ENCODE measurements around the gene UBE3B.

The UBE3B gene

DNA sequence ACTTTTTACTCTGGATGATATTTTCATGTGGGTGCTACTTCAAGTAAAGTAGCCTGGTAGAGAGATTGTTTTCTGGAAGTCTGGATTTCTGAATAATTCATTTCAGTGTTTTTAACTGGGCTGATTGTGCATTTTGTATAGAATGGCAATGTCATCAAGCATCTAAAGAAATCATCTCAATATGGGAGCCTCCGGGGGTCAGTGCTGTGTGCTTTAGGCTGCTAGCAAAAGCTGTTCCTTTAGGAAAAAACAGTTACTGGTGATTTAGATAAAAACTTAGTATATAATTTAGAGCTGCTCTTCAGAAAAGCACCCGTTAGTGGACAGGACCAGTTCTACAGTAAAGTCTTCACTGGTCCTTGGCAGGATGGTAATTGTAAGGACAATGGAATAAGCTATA, 5.1 kb downstream of the UBE3B start:
- H3K4me3 ChIP-seq (ENCODE audit: low read length) = no peak overlapping the region
- TF ChIP-seq, protein P1, sequence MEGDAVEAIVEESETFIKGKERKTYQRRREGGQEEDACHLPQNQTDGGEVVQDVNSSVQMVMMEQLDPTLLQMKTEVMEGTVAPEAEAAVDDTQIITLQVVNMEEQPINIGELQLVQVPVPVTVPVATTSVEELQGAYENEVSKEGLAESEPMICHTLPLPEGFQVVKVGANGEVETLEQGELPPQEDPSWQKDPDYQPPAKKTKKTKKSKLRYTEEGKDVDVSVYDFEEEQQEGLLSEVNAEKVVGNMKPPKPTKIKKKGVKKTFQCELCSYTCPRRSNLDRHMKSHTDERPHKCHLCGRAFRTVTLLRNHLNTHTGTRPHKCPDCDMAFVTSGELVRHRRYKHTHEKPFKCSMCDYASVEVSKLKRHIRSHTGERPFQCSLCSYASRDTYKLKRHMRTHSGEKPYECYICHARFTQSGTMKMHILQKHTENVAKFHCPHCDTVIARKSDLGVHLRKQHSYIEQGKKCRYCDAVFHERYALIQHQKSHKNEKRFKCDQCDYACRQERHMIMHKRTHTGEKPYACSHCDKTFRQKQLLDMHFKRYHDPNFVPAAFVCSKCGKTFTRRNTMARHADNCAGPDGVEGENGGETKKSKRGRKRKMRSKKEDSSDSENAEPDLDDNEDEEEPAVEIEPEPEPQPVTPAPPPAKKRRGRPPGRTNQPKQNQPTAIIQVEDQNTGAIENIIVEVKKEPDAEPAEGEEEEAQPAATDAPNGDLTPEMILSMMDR (conservative IDR thresholded peaks at IDR 0.05; ENCODE audit: low read length) = no peak
- DNase-seq (ENCODE audit: low read depth) = no peak

DNA sequence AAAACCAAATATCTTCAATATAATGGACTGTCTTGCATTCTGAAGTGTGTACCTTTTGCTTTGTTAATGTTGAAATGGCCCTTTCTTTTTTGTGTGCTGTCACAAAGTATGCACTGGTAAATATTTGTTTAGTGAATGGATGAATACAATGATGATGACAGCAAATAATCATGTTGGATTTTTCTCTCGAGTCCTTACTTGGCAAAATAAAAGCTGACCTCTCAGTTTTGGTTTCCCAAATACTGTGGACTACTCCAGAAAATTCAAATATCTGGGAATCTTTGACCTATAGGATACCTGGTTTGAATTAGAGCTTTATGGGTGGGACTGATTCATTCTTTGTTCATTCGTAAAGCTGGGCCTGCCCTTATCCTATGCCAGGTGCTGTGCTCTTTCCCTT, 5.5 kb downstream of the UBE3B start:
- DNase-seq (ENCODE audit: low read depth) = no peak
- no peak overlapping the region for H3K4me3 ChIP-seq (ENCODE audit: low read length)
- TF ChIP-seq, protein P1 (conservative IDR thresholded peaks at IDR 0.05; ENCODE audit: low read length) = no peak

DNA sequence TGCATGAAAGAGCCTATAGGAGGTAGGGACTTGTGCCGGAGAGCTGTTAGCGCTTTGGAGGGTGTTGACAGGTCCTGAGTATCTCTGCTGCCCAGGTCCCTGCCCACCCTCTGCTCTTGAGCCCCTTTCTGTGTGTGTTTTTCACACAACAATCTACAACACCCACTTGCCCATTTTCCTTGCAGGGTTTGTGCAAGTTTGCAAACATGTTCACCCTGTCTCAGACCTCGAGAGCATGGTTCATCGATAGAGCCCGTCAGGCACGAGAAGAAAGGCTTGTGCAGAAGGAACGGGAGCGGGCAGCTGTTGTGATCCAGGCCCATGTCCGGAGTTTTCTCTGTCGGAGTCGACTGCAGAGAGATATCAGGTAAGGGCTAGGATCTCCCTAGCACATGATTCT, 5.9 kb downstream of the UBE3B start:
- DNase-seq (ENCODE audit: low read depth) = no peak
- H3K4me3 ChIP-seq (ENCODE audit: low read length) = no peak overlapping the region
- TF ChIP-seq, protein P1 (conservative IDR thresholded peaks at IDR 0.05; ENCODE audit: low read length) = no peak

DNA sequence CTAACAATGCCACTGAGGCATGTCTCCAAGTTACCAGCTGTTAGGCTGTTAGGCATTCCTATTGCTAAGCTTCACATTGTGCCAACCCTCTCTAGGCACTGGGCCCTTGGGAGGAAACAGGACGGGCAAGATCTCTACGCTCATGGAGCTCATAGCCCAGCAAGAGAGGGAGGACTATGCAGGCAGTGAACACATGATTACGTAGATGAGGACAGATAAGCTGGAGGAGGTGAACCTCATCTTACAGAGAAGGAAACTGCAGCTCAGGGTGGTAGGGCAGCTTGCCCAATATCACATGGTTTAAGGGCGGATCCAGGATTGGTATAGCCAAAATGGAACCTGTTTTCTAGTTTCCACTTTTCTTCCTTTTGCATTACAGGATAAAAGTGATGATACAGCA, 7.8 kb downstream of the UBE3B start:
- no peak overlapping the region for H3K4me3 ChIP-seq (ENCODE audit: low read length)
- TF ChIP-seq, protein P1 (conservative IDR thresholded peaks at IDR 0.05; ENCODE audit: low read length) = no peak
- DNase-seq (ENCODE audit: low read depth) = no peak

DNA sequence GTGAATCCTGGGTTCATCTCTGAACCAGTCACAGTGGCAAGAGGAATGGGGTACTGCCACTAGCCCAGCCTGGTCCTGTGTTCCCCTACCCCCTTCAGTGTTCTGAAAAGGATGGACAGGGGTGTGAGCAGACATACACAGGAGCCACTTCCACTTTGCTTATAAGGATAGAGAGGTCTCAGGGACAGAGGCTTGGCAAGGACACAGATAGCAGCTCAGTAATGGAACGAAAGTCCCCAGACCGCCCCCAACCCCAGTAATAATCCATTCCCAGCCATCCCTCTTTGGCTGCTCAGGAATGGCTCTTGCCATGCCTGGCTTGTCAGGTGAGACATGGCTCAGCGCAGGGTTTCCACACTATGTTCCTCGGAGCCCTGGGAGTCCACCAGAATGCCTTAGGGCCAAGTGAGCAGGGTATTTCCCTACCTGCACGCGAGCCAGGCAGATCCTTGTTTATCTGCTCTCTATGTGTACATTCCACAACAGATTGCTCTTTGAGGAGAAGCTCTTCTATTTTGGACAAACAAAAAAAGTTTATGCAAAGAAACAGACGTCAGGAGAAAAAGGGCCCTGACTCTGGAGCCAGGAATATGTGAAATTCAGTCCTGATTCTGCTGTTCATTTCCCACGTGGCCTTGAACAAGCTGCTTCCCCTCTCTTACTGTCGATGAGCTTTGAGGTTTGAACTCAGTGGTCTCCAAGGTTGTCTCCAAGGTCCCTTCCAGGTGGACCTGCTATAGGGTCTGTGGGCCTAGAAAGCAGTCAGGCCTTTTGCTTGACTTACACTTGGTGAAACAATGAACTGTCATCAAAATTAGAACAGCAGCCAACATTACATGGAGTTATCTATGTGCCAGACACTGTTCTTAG, 10.0 kb downstream of the UBE3B start:
- no peak for DNase-seq (ENCODE audit: low read depth)
- TF ChIP-seq, protein P1 (conservative IDR thresholded peaks at IDR 0.05; ENCODE audit: low read length) = no peak

DNA sequence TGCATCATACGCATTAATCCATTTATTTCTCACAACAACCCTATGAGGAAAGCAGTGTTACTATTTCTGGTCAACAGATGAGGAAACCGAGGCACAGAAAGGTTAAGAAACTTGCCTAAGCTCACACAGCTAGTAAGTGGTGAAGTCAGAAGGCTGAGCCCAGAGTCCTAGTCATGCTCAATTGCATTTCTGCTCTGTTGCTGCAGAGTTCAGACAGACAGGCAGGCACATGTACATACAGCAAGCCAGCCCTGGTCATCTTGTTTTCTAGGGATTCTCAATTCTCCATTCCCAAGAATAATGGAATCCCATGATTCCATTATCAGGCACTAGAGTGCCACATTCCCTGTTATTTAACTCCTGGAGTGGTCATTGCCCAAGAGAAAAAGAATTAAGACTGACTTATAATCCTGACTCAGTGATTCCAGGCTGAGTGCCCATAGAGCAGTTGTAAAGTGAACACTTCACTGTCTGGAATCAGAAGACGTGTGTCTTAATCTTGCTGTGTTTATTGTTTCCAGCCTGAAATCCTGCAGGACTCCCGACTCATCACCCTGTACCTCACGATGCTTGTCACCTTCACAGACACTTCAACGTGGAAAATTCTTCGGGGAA, 10.7 kb downstream of the UBE3B start:
- peak; percentile 20 for DNase-seq (ENCODE audit: low read depth)
- no peak overlapping the region for H3K4me3 ChIP-seq (ENCODE audit: low read length)
- TF ChIP-seq, protein P1 (conservative IDR thresholded peaks at IDR 0.05; ENCODE audit: low read length) = no peak

More for the DNA sequence above, 10.0 kb downstream of the UBE3B start:
- no peak overlapping the region for H3K4me3 ChIP-seq (ENCODE audit: low read length)

Data from AG10803 (cell line).